Measurements from ENCODE around the gene KCNT2. TPM values are rescaled to one million over a fixed set of nuclear protein-coding genes. Genes with fewer than 3 reads are reported as not detected.

The KCNT2 gene
- total RNA-seq, 1 donor from 2014 or later: not detected

DNA sequence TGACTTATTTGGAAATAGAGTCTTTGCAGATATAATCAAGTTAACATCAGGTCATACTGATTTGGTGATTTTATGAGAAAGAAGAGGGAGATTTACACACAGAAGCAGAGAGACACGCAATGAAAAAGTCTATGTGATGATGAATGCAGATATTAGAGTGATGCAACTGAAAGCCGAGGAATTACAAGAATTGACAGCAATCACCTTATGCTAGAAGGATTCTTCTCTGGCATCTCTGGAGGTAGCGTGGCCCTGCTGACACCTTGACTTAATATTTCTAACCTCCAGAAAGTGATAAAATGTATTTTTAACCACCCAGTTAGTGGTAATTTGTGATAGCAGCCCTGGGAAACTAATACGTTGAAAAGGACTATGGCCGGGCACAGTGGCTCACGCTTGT lies 29.4 kb upstream of the KCNT2 start:
- Mint-ChIP-seq H3K4me3 (no peak overlapping the region), H3K36me3 (ENCODE audit: low read depth) (no peaks in the 10 kb centered on the region), H3K27me3 (no peaks in the 10 kb centered on the region), H3K9me3 (no peaks in the 10 kb centered on the region), H3K4me1 (no peaks in the 10 kb centered on the region), H3K27ac (no peak overlapping the region)
- ChIA-PET POLR2A (no interaction called here), CTCF (no interaction called here)
- DNase-seq (no peak), ATAC-seq (ENCODE audit: low read depth) (no peak)
- TF ChIP-seq, protein P1, sequence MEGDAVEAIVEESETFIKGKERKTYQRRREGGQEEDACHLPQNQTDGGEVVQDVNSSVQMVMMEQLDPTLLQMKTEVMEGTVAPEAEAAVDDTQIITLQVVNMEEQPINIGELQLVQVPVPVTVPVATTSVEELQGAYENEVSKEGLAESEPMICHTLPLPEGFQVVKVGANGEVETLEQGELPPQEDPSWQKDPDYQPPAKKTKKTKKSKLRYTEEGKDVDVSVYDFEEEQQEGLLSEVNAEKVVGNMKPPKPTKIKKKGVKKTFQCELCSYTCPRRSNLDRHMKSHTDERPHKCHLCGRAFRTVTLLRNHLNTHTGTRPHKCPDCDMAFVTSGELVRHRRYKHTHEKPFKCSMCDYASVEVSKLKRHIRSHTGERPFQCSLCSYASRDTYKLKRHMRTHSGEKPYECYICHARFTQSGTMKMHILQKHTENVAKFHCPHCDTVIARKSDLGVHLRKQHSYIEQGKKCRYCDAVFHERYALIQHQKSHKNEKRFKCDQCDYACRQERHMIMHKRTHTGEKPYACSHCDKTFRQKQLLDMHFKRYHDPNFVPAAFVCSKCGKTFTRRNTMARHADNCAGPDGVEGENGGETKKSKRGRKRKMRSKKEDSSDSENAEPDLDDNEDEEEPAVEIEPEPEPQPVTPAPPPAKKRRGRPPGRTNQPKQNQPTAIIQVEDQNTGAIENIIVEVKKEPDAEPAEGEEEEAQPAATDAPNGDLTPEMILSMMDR (IDR thresholded peaks at IDR 0.05): no peak
- intact Hi-C loops (cut with micrococcal nuclease): no loop called here

DNA sequence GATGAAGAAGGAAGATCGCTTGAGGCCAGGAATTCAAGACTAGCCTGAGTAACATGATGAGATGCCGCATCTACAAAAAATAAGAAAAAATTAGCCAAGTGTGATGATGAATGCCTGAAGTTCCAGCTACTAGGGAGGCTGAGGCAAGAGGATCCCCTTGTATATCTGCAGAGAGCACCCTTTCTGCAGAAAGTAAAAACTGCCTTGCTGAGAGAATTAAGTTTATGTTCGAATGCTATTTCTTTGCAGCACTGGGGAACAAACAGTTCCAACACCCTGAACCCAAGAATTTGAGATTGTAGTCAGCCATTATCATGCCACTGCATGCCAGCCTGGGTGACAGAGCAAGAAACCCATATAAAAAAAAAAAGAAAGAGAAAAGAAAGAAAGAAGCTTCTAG lies 20.6 kb upstream of the KCNT2 start:
- POLR2A ChIA-PET: no interaction called here
- Mint-ChIP-seq H3K4me3 (no peak overlapping the region), H3K9me3 (peaks cover 14% of the 10 kb centered on the region), H3K4me1 (no peaks in the 10 kb centered on the region), H3K27ac (no peak overlapping the region), H3K27me3 (no peaks in the 10 kb centered on the region), H3K36me3 (ENCODE audit: low read depth) (no peaks in the 10 kb centered on the region)
- ATAC-seq (ENCODE audit: low read depth): no peak
- CTCF ChIA-PET: no interaction called here
- TF ChIP-seq, protein P1 (IDR thresholded peaks at IDR 0.05): no peak
- DNase-seq: no peak
- intact Hi-C loops (cut with micrococcal nuclease): no loop called here

GRCh38 chr1:196623079-196623478 lies 14.8 kb upstream of the KCNT2 start:
- ChIA-PET CTCF (no interaction called here), POLR2A (no interaction called here)
- Mint-ChIP-seq H3K4me1 (no peaks in the 10 kb centered on the region), H3K36me3 (ENCODE audit: low read depth) (no peaks in the 10 kb centered on the region), H3K27me3 (no peaks in the 10 kb centered on the region), H3K4me3 (no peak overlapping the region), H3K27ac (no peak overlapping the region), H3K9me3 (peaks cover 4% of the 10 kb centered on the region)
- DNase-seq: no peak
- ATAC-seq (ENCODE audit: low read depth): no peak
- intact Hi-C loops (cut with micrococcal nuclease): no loop called here
- TF ChIP-seq, protein P1 (IDR thresholded peaks at IDR 0.05): no peak

GRCh38 chr1:196619721-196620120 lies 11.5 kb upstream of the KCNT2 start:
- Mint-ChIP-seq H3K4me1 (no peaks in the 10 kb centered on the region), H3K27me3 (no peaks in the 10 kb centered on the region), H3K4me3 (no peak overlapping the region), H3K9me3 (no peaks in the 10 kb centered on the region), H3K36me3 (ENCODE audit: low read depth) (no peaks in the 10 kb centered on the region), H3K27ac (no peak overlapping the region)
- CTCF ChIA-PET: no interaction called here
- TF ChIP-seq, protein P1 (IDR thresholded peaks at IDR 0.05): no peak
- POLR2A ChIA-PET: no interaction called here
- no peak for ATAC-seq (ENCODE audit: low read depth)
- intact Hi-C loops (cut with micrococcal nuclease): no loop called here
- DNase-seq: no peak

GRCh38 chr1:196611873-196612272 lies 3.6 kb upstream of the KCNT2 start:
- peaks cover 2% of the 10 kb centered on the region for H3K9me3 Mint-ChIP-seq
- no peak for DNase-seq
- H3K27ac Mint-ChIP-seq: no peak overlapping the region
- H3K36me3 Mint-ChIP-seq (ENCODE audit: low read depth): no peaks in the 10 kb centered on the region
- H3K4me3 Mint-ChIP-seq: no peak overlapping the region
- intact Hi-C loops (cut with micrococcal nuclease): no loop called here
- TF ChIP-seq, protein P1 (IDR thresholded peaks at IDR 0.05): no peak
- H3K27me3 Mint-ChIP-seq: peaks cover 13% of the 10 kb centered on the region
- ATAC-seq (ENCODE audit: low read depth): no peak
- CTCF ChIA-PET: no interaction called here
- POLR2A ChIA-PET: no interaction called here
- no peaks in the 10 kb centered on the region for H3K4me1 Mint-ChIP-seq

Data from activated B cell treated with CpG ODN at 0.5 μM for 24 hours (primary cell).